GM12878 (cell line): ENCODE results near the gene PAX7. TPM values are rescaled to one million over a fixed set of nuclear protein-coding genes. Genes with fewer than 3 reads are reported as not detected.

ENCODE experiments used
- ATAC-seq: fragments of 200-7000 bp; cut with Tn5 transposase; 3 replicates; pipeline ENCODE4 v1.9.1; 2020; ENCODE audit warnings: mild to moderate bottlenecking, moderate library complexity
- BruUV-seq: library from RNA; stranded (reverse); fragments of 400-500 nt; replicated peaks from 2 replicates; lab custom pipeline; 2021; lab: Mats Ljungman, UMichigan
- CTCF ChIA-PET: fragments of 300-600 bp; sonication (Branson Sonifier 250); formaldehyde crosslinking; extraction: SDS; loops from one replicate; lab custom pipeline; 2021; ENCODE audit warnings: inconsistent platforms; lab: Yijun Ruan, JAX
- POLR2A ChIA-PET: fragments of 350-600 bp; formaldehyde crosslinking; extraction: SDS; loops from one replicate; lab custom pipeline; 2021; ENCODE audit warnings: inconsistent platforms; lab: Charles Lee
- RAD21 ChIA-PET: fragments of 300-600 bp; sonication (Branson Sonifier 250); formaldehyde crosslinking; loops from one replicate; lab custom pipeline; 2023; ENCODE audit warnings: antibody characterized with exemption; ENCODE audit not compliant: unreplicated experiment; lab: Charles Lee
- SMC1A ChIA-PET: fragments of 300-600 bp; sonication (Branson Sonifier 250); formaldehyde crosslinking; loops from one replicate; lab custom pipeline; 2023; ENCODE audit not compliant: unreplicated experiment, uncharacterized antibody; lab: Charles Lee
- DNase-seq: peaks from one replicate; pipeline ENCODE4 v3.0.0-alpha.2; 2011; ENCODE audit warnings: low read depth, low spot score
- FAIRE-seq: peaks from 3 replicates; lab custom pipeline; 2011; peaks lifted over from hg19 to GRCh38; lab: Jason Lieb, UNC
- H2AFZ ChIP-seq: 2 replicates; pipeline ENCODE4 v1.6.0; 2011; ENCODE audit warnings: low read depth, low read length, control low read depth; ENCODE audit not compliant: control insufficient read depth
- H3K27ac ChIP-seq: 2 replicates; pipeline ENCODE4 v1.5.1; 2011; ENCODE audit warnings: control low read depth; ENCODE audit not compliant: control insufficient read depth, insufficient read depth
- H3K27me3 ChIP-seq, 2 experiments: replicated peaks in 1 of 2; 2 replicates each; pipeline versions ENCODE4 v1.6.0 to v1.6.1; 2011; ENCODE audit warnings: low read length in 1 of 2; ENCODE audit not compliant: control insufficient read depth in 2 of 2, insufficient read depth in 2 of 2
- H3K36me3 ChIP-seq, 2 experiments: 2 replicates each; pipeline ENCODE4 v1.5.1; 2011; ENCODE audit warnings: low read length in 1 of 2; ENCODE audit not compliant: control insufficient read depth in 2 of 2, insufficient read depth in 2 of 2
- H3K4me1 ChIP-seq: 2 replicates; pipeline ENCODE4 v1.6.1; 2011; ENCODE audit warnings: mild to moderate bottlenecking, low read length, moderate library complexity, mixed read lengths; ENCODE audit not compliant: control insufficient read depth, insufficient read depth
- H3K4me2 ChIP-seq: 2 replicates; pipeline ENCODE4 v1.6.0; 2011; ENCODE audit warnings: control low read depth; ENCODE audit not compliant: control insufficient read depth, insufficient read depth
- H3K4me3 ChIP-seq: fragments of 200-600 bp; sonication (generic); 2 replicates; pipeline ENCODE4 v1.5.1; 2016
- H3K79me2 ChIP-seq: 2 replicates; pipeline ENCODE4 v1.6.0; 2011; ENCODE audit warnings: low read length; ENCODE audit not compliant: control insufficient read depth, insufficient read depth
- H3K9ac ChIP-seq: 2 replicates; pipeline ENCODE4 v1.8.0; 2011; ENCODE audit warnings: low read length, control low read depth, mixed read lengths; ENCODE audit not compliant: control insufficient read depth, insufficient read depth
- H3K9me3 ChIP-seq: replicated peaks from 3 replicates; pipeline ENCODE4 v1.5.1; 2011; ENCODE audit warnings: mild to moderate bottlenecking, low read length; ENCODE audit not compliant: control insufficient read depth, insufficient read depth
- H4K20me1 ChIP-seq: 2 replicates; pipeline ENCODE4 v1.6.0; 2011; ENCODE audit not compliant: control insufficient read depth, insufficient read depth
- BCLAF1 ChIP-seq: fragments of 450-650 bp; IDR thresholded peaks from 2 replicates; pipeline ENCODE4 v1.6.1; 2017; ENCODE audit warnings: antibody characterized with exemption, mild to moderate bottlenecking, moderate library complexity
- BRCA1 ChIP-seq: IDR thresholded peaks from 2 replicates; pipeline ENCODE4 v1.6.1; 2011; ENCODE audit warnings: low read depth, low read length, improper control_type of control experiment
- DPF2 ChIP-seq: fragments of 450-650 bp; IDR thresholded peaks from 2 replicates; pipeline ENCODE4 v1.6.1; 2017; ENCODE audit warnings: mild to moderate bottlenecking
- HCFC1 ChIP-seq: fragments of 150-350 bp; IDR thresholded peaks from 2 replicates; pipeline ENCODE4 v1.6.1; 2014; ENCODE audit warnings: low read length
- IKZF1 ChIP-seq: fragments of 450-650 bp; conservative IDR thresholded peaks from 2 replicates; pipeline ENCODE4 v1.6.1; 2017; ENCODE audit warnings: antibody characterized with exemption, mild to moderate bottlenecking
- JUND ChIP-seq: IDR thresholded peaks from 2 replicates; pipeline ENCODE4 v1.6.1; 2012; ENCODE audit warnings: low read depth, mild to moderate bottlenecking, low read length, improper control_type of control experiment, moderate library complexity
- KLF5 ChIP-seq: fragments of 450-650 bp; IDR thresholded peaks from 2 replicates; pipeline ENCODE4 v1.6.1; 2014; ENCODE audit warnings: mild to moderate bottlenecking; ENCODE audit not compliant: partially characterized antibody
- NFYB ChIP-seq: IDR thresholded peaks from 2 replicates; pipeline ENCODE4 v1.6.1; 2011; ENCODE audit warnings: low read depth, mild to moderate bottlenecking, low read length, improper control_type of control experiment, moderate library complexity; ENCODE audit not compliant: insufficient read depth
- NR2F1 ChIP-seq: fragments of 450-650 bp; conservative IDR thresholded peaks from 2 replicates; pipeline ENCODE4 v1.6.1; 2017; ENCODE audit warnings: mild to moderate bottlenecking
- NRF1 ChIP-seq: conservative IDR thresholded peaks from 2 replicates; pipeline ENCODE4 v1.6.1; 2011; ENCODE audit warnings: mild to moderate bottlenecking, low read depth, low read length, improper control_type of control experiment
- SREBF1 ChIP-seq: IDR thresholded peaks from 2 replicates; pipeline ENCODE4 v1.6.1; 2012; ENCODE audit warnings: mild to moderate bottlenecking, low read length
- TAF1 ChIP-seq: IDR thresholded peaks from 2 replicates; pipeline ENCODE4 v1.6.1; 2011; ENCODE audit warnings: mild to moderate bottlenecking, low read depth, low read length, borderline replicate concordance
- TARDBP ChIP-seq: IDR thresholded peaks from 2 replicates; pipeline ENCODE4 v1.6.1; 2016; ENCODE audit warnings: borderline replicate concordance
- TCF12 ChIP-seq: IDR thresholded peaks from 2 replicates; pipeline ENCODE4 v1.6.1; 2011; ENCODE audit warnings: low read depth, mild to moderate bottlenecking, low read length
- USF1 ChIP-seq: IDR thresholded peaks from 2 replicates; pipeline ENCODE4 v1.6.1; 2011; ENCODE audit warnings: borderline replicate concordance, low read depth, mild to moderate bottlenecking, moderate library complexity, mixed read lengths, low read length; ENCODE audit not compliant: insufficient read depth; ENCODE audit errors: extremely low read length
- WGBS: methylation state at CpG from one replicate; pipeline ENCODE4 v1.1.6; 2016; ENCODE audit warnings: low lambda C conversion rate; ENCODE audit not compliant: insufficient replicate concordance, insufficient coverage; ENCODE audit errors: missing lambda C conversion rate; 5-methylcytosine and 5-hydroxymethylcytosine counted together
- in situ Hi-C: fragments of 300-500 bp; cut with MboI; formaldehyde crosslinking; loops from 9 replicates; pipeline ENCODE4 v1.14.3; 2018; ENCODE audit warnings: mixed read lengths
- intact Hi-C: fragments of 100-400 bp; cut with micrococcal nuclease; formaldehyde crosslinking; loops from one replicate; pipeline ENCODE4 v1.14.2; 2022; ENCODE audit not compliant: unreplicated experiment
- polyA plus RNA-seq, 11 experiments: library from polyadenylated mRNA; depleted of rRNA in 4 of 11; unstranded in 6 of 11; stranded (reverse) in 5 of 11; fragments of >200 nt; fragmentation: Nextera tagmentation in 4 of 11; fragmentation: Illumina TruSeq in 1 of 11; extraction: Ambion mirVana in 4 of 11; extraction: Trizol in 1 of 11; gene quantifications; 1 replicate in 1 of 11; 2 replicates in 10 of 11; pipeline versions ENCODE4 v1.2.1 to v1.2.3, GENCODE V29; 2011 to 2016; ENCODE audit warnings: inconsistent platforms in 2 of 11, missing spikeins in 2 of 11, low read depth in 1 of 11
- total RNA-seq, 4 experiments: library from RNA; depleted of rRNA in 3 of 4; stranded (reverse); fragments of >200 nt in 3 of 4; fragmentation: Illumina TruSeq in 1 of 4; extraction: Trizol in 1 of 4; gene quantifications; 2 replicates each; pipeline versions ENCODE4 v1.2.1 to v1.2.3, GENCODE V29; 2013 to 2021
- TF ChIP-seq, protein P1 (sequence below): IDR thresholded peaks from 2 replicates; pipeline ENCODE4 v1.6.1; 2012; ENCODE audit warnings: low read depth, low read length, improper control_type of control experiment
- TF ChIP-seq, protein P2 (sequence below): IDR thresholded peaks from 2 replicates; pipeline ENCODE4 v1.6.1; 2011; ENCODE audit warnings: borderline replicate concordance, low read depth, mild to moderate bottlenecking, moderate library complexity, low read length; ENCODE audit not compliant: insufficient read depth, poor library complexity, severe bottlenecking
- TF ChIP-seq, protein P3 (sequence below): IDR thresholded peaks from 2 replicates; pipeline ENCODE4 v1.6.1; 2011; ENCODE audit warnings: mild to moderate bottlenecking, low read depth, low read length, moderate library complexity; ENCODE audit not compliant: insufficient replicate concordance

Gene PAX7
- total and polyA plus RNA-seq, 10 of the 15 experiments (the other 5 are each of a cell fraction or from before 2014, with no cell fraction given) = not detected

- FAIRE-seq (no peak), DNase-seq (no peak), ATAC-seq (no peak)
- in situ Hi-C loops = no loop called here
- H3K27ac ChIP-seq = no peak overlapping the region
- H3K36me3 ChIP-seq = no peaks in the 10 kb centered on the region
- H3K79me2 ChIP-seq = no peaks in the 10 kb centered on the region
- WGBS = 40% methylated on average over 19 of the region's 19 CpGs
- CTCF ChIA-PET = interaction anchor here (0.6 to 1.3 kb wide), 3 partner anchors 27 to 301 kb away, joined by 3 read pairs; no protein-coding TSS in a partner anchor
- BruUV-seq = no TSS peak
- H4K20me1 ChIP-seq = no peaks in the 10 kb centered on the region
- no peaks in the 10 kb centered on the region for H3K9me3 ChIP-seq
- no peak overlapping the region for H3K4me3 ChIP-seq
- SMC1A ChIA-PET = no interaction called here
- peaks cover 0 to 5% of the 10 kb centered on the region in 2 experiments; a peak in 3 of 4 replicates for H3K27me3 ChIP-seq
- no peak overlapping the region for H3K4me2 ChIP-seq
- no peaks in the 10 kb centered on the region for H3K4me1 ChIP-seq
- RAD21 ChIA-PET = no interaction called here
- POLR2A ChIA-PET = no interaction called here
- no peak overlapping the region for H2AFZ ChIP-seq
- intact Hi-C loops = no loop called here
- H3K9ac ChIP-seq = no peak overlapping the region
- TF ChIP-seq DPF2 (no peak), TAF1 (no peak), TCF12 (no peak), BCLAF1 (no peak), NFYB (no peak), SREBF1 (no peak), NR2F1 (no peak), KLF5 (no peak), BRCA1 (no peak), IKZF1 (no peak), JUND (no peak), HCFC1 (no peak), USF1 (no peak), TARDBP (no peak), NRF1 (no peak)
- TF ChIP-seq, protein P1, sequence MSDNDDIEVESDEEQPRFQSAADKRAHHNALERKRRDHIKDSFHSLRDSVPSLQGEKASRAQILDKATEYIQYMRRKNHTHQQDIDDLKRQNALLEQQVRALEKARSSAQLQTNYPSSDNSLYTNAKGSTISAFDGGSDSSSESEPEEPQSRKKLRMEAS = no peak
- TF ChIP-seq, protein P2, sequence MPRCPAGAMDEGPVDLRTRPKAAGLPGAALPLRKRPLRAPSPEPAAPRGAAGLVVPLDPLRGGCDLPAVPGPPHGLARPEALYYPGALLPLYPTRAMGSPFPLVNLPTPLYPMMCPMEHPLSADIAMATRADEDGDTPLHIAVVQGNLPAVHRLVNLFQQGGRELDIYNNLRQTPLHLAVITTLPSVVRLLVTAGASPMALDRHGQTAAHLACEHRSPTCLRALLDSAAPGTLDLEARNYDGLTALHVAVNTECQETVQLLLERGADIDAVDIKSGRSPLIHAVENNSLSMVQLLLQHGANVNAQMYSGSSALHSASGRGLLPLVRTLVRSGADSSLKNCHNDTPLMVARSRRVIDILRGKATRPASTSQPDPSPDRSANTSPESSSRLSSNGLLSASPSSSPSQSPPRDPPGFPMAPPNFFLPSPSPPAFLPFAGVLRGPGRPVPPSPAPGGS = no peak
- TF ChIP-seq, protein P3, sequence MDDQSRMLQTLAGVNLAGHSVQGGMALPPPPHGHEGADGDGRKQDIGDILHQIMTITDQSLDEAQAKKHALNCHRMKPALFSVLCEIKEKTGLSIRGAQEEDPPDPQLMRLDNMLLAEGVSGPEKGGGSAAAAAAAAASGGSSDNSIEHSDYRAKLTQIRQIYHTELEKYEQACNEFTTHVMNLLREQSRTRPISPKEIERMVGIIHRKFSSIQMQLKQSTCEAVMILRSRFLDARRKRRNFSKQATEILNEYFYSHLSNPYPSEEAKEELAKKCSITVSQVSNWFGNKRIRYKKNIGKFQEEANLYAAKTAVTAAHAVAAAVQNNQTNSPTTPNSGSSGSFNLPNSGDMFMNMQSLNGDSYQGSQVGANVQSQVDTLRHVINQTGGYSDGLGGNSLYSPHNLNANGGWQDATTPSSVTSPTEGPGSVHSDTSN = no peak
These were observed 93.2 kb downstream of the PAX7 start for GRCh38 chr1:18723701-18724411.
